Hematopoietic multipotent progenitor cell treated with erythropoietin and hydrocortisone succinate and interleukin-3 and kit ligand, for 15 days (in vitro differentiated cells): Measurements from ENCODE around the gene KRTAP2-2.
"Not testable (repeated sequence)": the region's sequence is repeated elsewhere in the genome, so short reads cannot be mapped to it uniquely, and the experiment has no call there.

ENCODE experiments used
- DNase-seq: peaks from one replicate; pipeline ENCODE4 v3.0.0-alpha.2; 2015; ENCODE audit warnings: low spot score

The KRTAP2-2 gene, protein sequence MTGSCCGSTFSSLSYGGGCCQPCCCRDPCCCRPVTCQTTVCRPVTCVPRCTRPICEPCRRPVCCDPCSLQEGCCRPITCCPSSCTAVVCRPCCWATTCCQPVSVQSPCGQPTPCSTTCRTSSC

DNA sequence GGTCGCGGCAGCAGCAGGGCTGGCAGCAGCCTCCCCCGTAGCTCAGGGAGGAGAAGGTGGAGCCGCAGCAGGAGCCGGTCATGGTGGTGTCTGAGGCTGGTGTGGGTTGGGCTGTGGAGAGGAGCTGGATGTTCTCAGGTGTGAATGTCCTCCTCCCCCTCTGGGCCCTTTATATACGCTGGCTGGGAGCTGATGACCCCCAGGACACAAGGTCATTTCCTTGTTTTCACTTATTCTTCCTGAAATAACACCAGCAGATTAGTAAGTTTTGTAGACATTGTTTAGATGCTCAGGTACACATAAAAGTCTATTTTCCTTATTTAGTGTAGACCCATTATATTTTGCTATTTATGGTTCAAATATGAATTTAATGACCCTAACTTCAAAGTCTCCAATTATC is at the start of gene KRTAP2-2:
Gene KRTAP2-2 (minus strand): TSS at position 101 of the 400 bp plus-strand sequence. CDS start 19 bp downstream, at position 82.
- DNase-seq = not testable (repeated sequence)

DNA sequence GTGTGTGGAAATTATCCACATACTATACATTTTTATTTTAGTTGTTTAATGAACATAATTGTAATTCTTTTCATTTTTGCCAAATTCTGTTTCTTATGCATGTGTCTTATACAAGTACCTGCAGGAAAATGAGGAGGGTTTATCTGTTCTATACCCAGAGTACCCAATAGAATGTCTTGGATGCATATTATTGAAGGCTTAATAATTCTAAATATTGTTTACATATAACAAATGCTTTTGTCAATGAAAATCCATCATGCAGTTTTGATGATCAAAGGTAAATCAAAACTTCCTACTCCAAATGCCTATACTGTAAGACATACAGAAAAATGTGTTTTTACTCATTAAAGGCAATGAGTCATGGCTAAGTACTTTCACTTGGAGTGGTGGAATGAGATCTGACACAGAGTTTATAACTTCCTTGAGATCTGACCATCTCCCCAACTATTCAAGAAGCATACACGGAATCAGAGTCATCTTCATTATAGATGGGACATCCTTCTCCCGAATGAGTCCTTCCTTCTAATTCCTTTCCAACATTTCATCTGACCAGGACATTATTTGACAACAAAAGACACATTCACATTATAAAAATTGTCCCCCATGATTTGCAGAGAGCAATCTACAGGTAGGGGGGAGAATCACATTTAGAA is 49.5 kb upstream of the KRTAP2-2 start:
- not testable (repeated sequence) for DNase-seq

DNA sequence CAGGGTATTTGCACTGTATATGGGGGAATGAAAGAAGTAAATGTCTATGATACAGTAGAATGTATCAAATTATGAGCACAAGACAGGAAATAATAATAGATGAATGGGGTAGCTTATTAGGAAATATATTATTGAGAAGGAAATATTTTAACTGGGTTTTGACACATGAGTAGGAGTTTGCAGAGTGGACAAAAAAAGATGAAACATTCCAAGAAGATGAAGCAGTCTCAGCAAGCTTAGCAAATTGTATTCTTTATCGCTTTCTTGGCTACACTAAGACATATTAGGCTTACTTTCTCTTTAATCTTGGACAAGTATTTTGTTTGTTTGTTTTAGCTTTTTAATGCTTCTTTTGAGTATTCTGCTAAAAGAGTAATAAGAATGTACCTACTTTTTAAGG is 48.9 kb upstream of the KRTAP2-2 start:
- no peak for DNase-seq

DNA sequence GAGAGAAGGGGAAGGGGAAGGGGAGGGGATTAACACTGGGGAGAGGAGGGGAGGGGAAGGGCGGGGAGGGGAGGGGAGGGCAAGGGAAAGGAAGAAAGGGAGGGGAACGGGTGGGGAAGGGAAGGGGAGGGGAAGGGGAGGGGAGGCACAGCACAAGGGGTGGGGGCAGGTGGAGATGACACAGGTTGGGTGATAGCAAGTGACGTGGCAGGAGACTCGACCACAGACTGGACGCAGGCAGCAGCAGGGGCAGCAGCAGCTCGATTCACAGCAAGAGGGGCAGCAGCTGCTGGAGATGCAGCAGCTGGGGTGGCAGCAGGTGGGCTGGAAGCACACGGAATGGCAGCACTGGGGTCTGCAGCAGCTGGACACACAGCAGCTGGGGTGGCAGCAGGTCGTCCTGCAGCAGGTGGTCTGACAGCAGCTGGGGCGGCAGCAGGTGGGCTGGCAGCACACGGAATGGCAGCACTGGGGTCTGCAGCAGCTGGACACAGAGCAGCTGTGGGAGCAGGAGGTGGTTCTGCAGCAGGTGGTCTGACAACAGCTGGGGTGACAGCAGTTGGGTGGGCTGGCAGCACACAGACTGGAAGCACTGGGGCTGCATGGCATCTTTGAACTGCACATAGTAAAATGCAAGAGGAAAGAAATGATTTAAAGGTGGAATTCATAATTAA is 46.7 kb upstream of the KRTAP2-2 start, which contains the start of gene KRTAP4-16:
Gene KRTAP4-16 (minus strand): TSS at position 624 of the 674 bp plus-strand sequence. CDS start 0 bp downstream, at position 624.
- DNase-seq = no peak

DNA sequence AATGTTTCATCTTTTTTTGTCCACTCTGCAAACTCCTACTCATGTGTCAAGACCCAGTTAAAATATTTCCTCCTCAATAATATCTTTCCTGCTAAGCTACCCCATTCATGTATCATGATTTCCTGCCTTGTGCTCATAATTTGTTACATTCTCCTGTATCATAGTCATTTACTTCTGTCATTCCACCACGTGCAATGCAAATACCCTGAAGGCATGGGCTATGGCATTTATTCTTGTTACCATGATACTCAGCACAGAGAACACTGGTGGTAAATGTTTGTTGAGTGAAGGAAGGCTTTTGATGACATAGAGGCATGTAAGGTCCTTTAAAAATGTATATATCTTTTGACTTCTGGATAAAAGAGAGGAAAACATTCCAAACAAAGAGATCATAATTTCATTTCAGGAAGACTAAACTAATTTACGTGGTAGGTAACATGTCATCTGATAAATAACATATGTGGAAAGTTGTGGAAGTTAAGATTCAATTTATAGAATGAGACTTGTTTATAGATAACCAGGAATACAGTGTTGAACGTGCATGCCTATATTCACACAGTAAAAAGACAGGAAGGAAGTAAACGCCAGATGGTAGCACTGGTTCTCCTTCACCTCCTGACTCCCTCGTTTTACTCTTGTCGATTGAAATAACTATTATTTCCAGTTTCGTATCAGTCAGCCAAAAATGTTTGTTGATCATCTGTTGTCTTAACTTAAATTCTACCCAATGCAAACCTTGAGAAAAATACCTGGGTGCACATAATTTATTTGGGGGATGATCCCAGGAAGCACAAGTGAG is 44.9 kb upstream of the KRTAP2-2 start:
- DNase-seq = not testable (repeated sequence)

DNA sequence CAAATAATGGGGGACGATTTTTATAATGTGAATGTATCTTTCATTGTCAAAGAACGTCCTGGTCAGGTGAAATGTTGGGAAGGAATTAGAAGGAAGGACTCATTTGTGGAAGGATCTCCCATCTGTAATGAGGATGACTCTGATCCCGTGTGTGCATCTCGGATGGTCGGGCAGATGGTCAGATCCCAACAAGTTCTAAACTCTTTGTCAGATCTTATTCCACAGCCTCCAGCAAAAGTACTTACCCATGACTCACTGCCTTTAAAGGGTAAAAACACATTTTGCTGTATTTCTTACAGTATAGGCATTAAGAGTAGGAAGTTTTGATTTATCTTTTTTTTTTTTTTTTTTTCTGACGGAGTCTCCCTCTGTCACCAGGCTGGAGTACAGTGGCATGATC is 43.5 kb upstream of the KRTAP2-2 start:
- no peak for DNase-seq

DNA sequence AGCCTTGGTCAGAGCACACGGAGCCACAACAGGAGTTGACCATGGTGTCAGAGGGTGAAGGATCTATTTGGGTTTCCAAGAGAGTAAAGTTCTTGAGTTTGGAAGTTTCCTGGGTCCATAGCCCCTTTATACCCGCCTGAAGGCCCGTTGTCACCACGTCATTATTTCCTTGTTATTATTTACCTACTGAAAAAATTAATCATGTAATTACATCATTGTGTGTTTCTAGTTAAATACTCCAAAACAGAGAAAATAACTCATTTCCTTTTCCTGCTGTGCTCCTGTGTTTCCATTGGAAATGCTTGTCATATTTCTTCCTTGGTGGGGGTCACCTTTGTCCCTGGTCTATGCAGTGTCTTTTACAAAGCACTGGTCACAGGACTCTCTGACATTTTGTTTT is 43.0 kb upstream of the KRTAP2-2 start, which contains the start of gene KRTAP4-8:
Gene KRTAP4-8 (minus strand): TSS at position 101 of the 400 bp plus-strand sequence. CDS start 58 bp downstream, at position 43.
- no peak for DNase-seq

DNA sequence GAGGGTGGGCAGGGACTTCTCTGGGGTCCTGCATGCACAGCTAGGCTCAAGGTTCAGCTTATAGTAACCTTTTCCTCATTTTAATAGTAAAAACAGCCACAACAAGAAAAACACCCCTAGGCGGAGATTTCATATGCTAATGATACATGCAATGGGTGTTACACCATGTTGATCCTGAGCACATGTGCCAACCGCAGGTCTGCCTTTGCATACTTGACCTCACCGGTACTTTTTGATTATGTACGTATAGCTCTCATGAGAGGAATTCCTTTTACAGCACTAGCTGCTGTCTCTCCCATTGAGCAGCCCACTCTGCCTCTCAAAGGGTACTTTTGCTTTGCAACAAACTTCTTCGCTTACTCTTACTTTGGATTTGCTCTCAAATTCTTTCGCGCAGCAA is 41.0 kb upstream of the KRTAP2-2 start:
- no peak for DNase-seq

DNA sequence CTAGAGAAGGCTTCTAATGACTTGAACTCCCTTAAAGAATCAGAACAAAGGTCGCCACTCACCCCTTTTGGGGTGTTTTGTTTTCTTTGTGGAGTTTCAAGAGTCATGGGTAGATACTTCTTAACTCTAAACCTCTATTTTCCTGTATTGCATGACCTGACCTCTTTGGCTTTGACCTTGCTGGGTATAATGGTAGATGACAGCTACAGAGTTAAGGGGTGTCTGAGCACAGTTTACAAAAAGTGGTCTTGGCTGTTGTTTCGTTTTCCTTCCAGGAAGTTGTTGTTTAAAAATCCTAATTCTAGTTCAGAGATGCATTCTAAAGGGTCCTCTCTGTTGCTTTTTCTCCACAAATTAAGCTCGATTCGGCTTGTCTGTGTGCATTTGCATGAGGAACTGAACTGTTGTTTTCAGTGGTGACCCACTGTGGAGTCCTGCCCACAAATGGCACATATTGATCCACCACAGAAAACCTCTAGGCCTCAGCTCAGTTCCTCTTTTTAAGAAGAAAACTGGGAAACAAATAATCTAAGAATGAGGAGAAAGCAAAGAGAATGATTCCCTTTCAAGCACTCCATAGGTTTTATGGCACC is 33.8 kb upstream of the KRTAP2-2 start:
- DNase-seq = not testable (repeated sequence)

DNA sequence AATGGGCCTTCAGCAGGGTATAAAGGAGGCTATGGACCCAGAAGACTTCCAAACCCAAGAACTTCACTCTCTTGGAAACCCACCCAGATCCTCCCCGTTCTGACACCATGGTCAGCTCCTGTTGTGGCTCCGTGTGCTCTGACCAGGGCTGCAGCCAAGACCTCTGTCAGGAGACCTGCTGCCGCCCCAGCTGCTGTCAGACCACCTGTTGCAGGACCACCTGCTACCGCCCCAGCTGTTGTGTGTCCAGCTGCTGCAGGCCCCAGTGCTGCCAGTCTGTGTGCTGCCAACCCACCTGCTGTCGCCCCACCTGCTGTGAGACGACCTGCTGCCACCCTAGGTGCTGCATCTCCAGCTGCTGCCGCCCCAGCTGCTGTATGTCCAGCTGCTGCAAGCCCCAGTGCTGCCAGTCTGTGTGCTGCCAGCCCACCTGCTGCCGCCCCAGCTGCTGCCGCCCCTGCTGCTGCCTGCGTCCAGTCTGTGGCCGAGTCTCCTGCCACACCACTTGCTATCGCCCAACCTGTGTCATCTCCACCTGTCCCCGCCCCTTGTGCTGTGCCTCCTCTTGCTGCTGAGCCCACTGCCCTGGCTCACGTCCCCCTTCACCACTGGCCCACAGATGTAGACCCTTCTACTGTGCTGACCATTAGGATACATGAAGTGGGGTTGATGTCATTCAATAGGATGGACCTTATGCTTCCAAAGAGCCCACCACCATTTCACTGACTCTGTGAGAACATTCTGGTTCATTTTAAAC is 29.2 kb upstream of the KRTAP2-2 start, which contains the start of gene KRTAP4-7:
Gene KRTAP4-7 (plus strand): TSS at position 51 of the 757 bp plus-strand sequence. CDS start 57 bp downstream, at position 108.
- DNase-seq = not testable (repeated sequence)

DNA sequence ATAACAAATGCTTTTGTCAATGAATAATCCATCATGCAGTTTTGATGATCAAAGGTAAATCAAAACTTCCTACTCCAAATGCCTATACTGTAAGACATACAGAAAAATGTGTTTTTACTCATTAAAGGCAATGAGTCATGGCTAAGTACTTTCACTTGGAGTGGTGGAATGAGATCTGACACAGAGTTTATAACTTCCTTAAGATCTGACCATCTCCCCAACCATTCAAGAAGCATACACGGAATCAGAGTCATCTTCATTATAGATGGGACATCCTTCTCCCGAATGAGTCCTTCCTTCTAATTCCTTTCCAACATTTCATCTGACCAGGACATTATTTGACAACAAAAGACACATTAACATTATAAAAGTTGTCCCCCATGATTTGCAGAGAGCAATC is 28.4 kb upstream of the KRTAP2-2 start:
- DNase-seq = not testable (repeated sequence)

DNA sequence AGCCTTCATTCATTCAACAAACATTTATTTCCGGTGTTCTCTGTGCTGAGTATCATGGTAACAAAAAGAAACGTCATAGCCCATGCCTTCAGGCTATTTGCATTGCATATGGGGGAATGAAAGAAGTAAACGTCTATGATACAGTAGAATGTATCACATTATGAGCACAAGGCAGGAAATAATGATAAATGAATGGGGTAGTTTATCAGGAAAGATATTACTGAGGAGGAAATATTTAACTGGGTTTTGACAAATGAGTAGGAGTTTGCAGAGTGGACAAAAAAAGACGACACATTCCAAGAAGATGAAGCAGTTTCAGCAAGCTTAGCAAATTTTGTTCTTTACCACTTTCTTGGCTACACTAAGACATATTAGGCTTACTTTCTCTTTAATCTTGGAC is 27.6 kb upstream of the KRTAP2-2 start:
- no peak for DNase-seq

DNA sequence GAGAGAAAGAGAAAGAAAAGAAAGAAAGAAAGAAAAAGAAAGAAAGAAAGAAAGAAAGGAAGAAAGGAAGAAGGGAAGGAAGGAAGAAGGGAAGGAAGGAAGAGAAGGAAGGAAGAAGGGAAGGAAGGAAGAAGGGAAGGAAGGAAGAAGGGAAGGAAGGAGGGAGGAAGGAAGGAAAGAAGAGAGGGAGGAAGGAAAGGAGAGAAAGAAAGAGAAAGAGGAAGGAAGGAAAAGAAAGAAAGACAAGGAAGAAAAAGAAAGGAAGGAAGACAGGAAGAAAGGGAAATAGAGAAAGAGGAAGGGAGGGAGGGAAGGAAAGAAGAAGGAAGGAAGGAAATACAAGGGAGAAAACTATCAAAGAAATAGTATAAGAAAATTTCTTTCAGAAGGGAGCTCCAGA is 21.8 kb upstream of the KRTAP2-2 start:
- DNase-seq = no peak

DNA sequence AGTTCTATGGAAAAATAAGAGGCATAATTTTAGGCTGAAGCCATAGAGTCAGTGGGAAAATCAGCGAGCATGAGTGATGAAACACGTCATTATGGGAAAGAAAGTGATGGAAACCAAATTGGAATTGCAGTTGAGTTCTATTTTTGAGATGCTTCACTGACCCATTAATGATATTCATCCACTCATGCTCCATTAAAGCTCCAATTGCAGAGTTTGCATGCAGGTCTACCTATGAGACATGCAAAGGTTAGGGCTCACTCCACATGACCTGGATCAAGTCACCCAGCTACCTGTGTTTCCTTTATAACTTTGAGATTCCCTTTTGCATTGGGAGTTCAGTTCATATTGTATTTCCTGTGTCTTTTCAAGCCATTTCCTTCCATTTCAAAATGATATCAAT is 18.6 kb upstream of the KRTAP2-2 start:
- DNase-seq = no peak

DNA sequence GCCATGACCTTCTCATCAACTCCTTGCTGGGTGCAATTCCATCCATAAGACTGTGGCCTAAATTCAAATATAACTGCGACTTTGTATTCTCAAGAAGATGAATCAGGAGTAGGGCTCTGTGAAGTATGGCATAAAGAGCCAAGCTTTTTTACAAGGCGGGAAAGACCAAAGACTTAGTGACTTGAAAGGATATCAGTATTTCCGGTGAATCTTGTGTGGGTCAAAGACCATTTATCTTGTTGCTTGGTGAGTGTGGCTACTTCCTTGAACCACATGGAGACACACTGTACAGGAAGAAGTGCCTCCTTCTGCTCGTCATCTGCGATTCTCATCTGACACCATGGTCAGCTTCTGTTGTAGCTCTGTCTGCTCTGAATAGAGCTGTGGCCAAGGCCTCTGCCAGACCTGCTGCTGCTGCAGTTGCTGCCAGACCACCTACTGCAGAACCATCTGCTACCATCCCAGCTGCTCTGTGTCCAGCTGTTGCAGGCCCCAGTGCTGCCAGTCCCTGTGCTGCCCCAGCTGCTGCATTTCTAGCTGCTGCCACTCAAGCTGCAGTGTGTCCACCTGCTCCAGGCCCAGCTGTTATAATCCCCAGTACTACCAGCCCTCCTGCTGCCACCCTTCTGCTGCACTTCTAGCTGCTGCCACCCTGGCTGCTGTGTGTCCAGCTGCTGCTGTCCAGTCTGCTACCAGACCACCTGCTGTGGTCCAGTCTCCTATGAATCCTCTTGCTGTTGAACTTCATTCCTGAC is 16.8 kb upstream of the KRTAP2-2 start:
- DNase-seq = no peak

DNA sequence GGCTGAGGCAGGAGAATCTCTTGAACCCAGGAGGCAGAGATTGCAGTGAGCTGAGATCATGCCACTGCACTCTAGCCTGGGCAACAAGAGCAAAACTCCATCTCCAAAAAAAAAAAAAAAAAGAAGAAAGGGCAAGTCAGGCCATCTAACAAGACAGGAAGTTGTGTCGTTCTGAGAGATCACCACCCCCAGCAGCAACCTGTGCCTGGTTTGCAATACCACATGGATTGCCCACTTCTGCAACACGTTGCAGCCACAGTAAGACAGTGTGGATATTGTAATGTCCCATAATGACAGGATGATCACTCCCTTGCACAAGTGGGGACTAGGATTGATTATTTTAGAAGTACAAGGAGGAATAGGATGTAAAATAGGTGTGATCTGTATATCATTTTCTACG is 14.0 kb upstream of the KRTAP2-2 start:
- DNase-seq = no peak

DNA sequence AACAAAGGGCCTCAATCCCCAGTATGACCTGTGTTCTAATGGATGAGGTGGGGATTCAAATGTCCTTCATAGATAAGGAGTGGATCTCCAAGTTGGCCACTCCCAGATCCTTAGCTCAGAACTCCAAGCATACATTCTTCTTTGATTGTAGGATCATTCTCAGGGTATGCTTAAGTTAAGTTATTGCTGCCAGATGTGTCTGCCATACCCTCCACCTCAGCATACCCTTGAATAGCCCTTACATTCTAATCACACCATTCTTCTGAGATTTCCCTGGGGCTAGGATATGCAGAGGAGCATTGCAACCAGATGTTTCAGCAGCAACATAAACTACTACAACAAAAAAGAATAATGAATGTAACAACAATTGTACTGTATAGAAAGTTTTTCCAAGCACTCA is 12.3 kb upstream of the KRTAP2-2 start:
- no peak for DNase-seq

DNA sequence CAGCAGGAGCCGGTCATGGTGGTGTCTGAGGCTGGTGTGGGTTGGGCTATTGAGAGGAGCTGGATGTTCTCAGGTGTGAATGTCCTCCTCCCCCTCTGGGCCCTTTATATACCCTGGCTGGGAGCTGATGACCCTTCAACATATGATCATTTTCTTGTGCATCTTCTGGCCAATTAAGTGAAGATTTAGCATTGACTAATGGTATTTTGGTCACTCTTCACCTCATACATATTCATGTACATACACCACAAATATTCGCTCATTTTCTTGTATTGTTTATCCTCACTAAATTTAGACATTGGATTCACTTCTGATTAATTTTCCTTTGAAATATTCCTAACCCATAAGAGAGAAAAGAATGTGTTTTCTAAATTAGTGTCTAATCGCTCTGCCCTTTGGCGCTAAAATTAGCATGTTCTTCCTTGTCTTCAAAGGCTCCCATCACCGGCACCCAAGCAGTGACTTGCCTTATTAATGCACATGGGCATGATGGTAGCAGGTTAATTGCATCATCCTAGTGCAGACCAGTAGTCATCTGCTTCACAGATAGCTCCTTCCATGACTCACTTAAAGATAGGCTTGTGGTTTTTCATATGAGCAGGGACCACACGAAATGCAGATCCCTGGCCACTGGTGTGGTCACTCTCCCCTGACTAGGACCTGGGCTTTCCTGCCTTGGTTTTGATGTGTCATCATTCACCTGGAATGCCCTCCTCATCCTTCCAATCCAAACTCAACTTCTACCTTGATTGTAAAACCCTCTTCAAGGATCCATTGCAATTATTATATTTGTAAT is 11.0 kb upstream of the KRTAP2-2 start, which contains the start of gene KRTAP2-4:
Gene KRTAP2-4 (minus strand): TSS at position 51 of the 796 bp plus-strand sequence. CDS start 34 bp downstream, at position 17.
- DNase-seq = no peak

DNA sequence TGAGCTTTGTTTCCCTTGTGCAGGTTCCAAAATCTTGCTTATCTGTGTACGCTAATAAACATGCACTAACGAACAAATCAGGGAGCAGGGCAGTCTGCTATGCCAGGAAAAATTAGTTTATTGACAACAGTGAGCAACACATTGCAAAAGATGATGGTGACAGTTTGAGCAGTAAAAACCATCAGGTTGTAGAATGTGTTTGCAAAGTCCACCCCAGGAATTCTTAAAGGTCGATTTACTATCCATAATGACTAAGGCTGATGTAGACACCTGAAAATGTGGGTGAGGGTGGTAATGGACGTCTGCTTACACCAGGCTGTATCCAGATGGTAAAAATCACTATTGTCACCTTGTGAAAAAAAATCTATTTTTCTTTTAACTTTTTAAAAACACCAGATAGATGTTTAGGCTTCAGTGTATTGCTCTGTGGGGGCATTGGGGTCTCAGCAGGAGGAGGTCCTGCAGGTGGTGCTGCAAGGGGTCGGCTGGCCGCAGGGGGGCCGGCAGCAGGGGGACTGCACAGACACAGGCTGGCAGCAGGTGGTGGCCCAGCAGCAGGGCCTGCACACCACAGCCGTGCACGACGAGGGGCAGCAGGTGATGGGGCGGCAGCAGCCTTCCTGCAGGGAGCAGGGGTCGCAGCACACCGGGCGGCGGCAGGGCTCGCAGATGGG is 10.1 kb upstream of the KRTAP2-2 start:
- DNase-seq = not testable (repeated sequence)
